Skin epidermis (tissue), 12 donors: ENCODE results near the gene GRIN3B.

Experiments used
- H3K27ac ChIP-seq, 21 experiments: fragments of 200-600 bp; sonication (generic) in 11 of 21; one replicate each; pipeline ENCODE4 v1.5.0; 2020; ENCODE audit warnings: mild to moderate bottlenecking in 3 of 21, inconsistent platforms in 2 of 21, moderate library complexity in 2 of 21
- H3K4me3 ChIP-seq, 7 experiments: fragments of 200-600 bp; sonication (generic) in 2 of 7; one replicate each; pipeline ENCODE4 v1.5.0; 2020; ENCODE audit warnings: inconsistent platforms in 2 of 7, mild to moderate bottlenecking in 2 of 7, moderate library complexity in 1 of 7

GRIN3B gene

DNA sequence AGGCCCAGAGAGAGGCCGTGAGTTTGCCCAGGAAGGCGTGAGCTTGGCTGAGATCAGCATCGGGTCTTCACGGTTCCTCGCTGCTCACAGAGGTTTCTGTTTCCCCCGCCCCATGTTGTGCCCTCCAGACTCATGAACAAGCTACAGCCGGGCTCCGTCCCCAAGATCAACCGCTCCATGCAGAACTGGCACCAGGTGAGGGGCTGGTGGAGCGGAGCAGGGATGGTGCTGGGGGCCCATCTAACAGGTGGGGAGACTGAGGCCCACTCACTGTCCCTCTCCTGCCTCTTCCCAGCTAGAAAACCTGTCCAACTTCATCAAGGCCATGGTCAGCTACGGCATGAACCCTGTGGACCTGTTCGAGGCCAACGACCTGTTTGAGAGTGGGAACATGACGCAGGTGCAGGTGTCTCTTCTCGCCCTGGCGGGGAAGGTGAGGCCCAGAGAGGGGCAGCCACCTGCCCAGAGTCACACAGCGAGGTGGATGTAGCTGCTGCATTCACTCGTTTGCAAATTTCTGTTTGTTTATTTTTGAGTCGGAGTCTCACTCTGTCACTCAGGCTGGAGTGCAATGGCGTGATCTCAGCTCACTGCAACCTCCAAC, 32.1 kb downstream of the GRIN3B start:
- no peak overlapping the region for H3K27ac ChIP-seq

DNA sequence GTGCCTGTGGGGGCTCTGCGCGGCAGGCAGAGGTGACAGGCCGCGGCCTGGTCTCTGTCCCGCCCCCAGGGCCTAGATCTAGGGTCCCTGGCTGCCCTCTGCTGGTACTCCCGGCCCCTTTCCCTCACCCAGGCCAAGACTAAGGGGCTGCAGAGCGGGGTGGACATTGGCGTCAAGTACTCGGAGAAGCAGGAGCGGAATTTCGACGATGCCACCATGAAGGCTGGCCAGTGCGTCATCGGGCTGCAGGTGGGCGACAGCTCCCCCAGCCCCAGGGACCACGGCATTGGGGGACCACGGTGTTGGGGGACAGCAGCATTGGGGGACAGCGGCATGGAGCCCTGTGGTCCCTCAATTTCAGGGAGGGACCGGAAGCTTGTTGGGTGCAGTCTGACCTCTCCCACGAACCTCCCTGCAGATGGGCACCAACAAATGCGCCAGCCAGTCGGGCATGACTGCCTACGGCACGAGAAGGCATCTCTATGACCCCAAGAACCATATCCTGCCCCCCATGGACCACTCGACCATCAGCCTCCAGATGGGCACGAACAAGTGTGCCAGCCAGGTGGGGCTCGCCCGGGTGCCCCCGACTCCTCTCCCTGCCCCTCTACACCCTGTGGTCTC, 35.9 kb downstream of the GRIN3B start:
- H3K4me3 ChIP-seq: no peak overlapping the region
- no peak overlapping the region for H3K27ac ChIP-seq

More for the DNA sequence above, 32.1 kb downstream of the GRIN3B start:
- H3K4me3 ChIP-seq: no peak overlapping the region

DNA sequence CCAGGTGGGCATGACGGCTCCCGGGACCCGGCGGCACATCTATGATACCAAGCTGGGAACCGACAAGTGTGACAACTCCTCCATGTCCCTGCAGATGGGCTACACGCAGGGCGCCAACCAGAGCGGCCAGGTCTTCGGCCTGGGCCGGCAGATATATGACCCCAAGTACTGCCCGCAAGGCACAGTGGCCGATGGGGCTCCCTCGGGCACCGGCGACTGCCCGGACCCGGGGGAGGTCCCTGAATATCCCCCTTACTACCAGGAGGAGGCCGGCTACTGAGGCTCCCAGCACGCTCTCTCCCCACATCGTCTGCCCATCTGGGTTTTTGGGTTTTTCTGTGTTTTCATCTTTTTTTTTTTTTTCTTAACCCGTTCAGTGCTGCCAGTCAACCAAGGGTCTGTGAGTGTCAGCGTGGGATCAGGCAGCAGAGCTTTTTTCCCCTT, 37.4 kb downstream of the GRIN3B start:
- no peak overlapping the region for H3K4me3 ChIP-seq
- peak overlapping the region in 16 of 21 experiments; percentile 34 to 92 (median 72) for H3K27ac ChIP-seq

DNA sequence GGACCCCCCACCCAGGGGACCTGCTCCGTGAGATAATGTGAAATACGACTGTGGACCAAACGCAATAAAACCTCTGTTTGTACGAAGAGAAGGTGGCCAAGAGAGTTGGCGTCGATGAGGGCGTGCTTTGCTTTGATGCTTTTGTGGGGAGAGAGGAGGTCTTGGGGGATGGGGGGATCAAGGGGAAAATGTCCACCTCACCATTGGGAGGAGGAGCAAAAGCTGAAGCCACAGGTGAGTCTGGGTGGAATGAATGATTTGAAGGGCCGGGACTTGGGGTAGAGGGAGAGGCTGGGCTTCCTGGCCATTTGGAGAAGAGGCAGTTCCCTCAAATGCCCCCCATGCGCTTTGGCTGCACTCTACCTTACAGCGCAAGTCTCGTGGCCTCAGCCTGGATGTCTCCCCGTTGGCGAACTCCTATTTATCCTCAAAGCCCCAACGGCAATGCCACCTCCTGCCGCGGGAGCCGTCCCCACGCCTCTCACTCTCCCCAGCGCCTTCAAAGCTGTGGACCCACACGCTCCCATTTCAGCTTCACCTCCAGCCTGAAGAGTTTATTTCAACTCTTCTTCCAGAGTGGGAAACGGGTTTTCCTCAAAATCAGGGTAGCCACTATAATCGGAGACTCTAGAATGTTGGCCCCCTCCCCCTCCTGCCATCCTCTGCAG, 38.9 kb downstream of the GRIN3B start:
- Histone ChIP-seq H3K4me3 (peak overlapping the region in 5 of 7 experiments; percentile 35 to 57 (median 46)), H3K27ac (peak overlapping the region in 13 of 21 experiments; percentile 17 to 87 (median 71))

DNA sequence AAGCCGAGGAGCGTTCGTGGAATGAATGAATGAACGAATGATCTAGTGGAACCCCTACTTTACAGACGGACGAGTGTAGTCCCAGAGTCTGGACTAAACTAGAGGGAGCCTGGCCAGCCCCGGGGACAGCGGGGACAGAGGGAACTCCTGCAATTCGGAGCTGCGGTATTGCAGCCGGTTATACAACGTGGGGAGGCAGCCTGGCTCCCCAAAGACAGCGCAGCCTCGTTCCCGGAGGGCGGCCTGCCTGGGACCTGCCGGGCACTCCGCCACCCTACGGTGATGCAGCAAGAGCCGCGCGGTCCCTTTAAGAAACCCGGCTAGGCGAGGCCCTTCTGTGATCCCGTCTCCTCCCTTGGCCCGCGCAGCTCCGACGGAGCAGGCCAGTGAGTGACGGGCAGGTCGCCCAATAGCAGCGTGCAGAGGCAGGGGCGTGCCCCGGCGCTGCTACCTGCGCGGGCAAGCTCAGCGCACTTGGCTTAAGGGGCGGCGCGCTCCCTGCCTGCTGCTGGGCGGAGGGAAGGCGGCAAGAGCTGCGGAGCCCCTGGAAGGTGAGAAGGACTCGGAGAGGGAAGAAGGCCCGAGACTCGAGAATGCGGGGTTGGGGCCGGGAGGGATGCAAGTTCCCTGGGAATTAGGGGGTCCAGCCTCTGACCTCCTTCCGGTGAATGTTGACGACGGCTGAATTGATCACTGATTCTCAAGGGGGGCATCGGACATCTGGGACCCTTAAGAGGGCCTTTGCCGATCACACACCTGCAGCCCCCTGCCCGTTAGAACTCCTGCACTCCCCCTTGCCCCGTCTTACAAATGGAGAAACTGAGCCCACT, 39.6 kb downstream of the GRIN3B start, which contains the start of gene ABCA7:
Gene ABCA7 (plus strand): TSS at position 462 of the 830 bp plus-strand sequence. CDS start 1,255 bp downstream, outside the sequence.
- Histone ChIP-seq H3K4me3 (peak within 1 kb of the TSS; percentile 35 to 60 (median 47)), H3K27ac (peak within 1 kb of the TSS in 20 of 21 experiments; percentile 19 to 87 (median 66))

DNA sequence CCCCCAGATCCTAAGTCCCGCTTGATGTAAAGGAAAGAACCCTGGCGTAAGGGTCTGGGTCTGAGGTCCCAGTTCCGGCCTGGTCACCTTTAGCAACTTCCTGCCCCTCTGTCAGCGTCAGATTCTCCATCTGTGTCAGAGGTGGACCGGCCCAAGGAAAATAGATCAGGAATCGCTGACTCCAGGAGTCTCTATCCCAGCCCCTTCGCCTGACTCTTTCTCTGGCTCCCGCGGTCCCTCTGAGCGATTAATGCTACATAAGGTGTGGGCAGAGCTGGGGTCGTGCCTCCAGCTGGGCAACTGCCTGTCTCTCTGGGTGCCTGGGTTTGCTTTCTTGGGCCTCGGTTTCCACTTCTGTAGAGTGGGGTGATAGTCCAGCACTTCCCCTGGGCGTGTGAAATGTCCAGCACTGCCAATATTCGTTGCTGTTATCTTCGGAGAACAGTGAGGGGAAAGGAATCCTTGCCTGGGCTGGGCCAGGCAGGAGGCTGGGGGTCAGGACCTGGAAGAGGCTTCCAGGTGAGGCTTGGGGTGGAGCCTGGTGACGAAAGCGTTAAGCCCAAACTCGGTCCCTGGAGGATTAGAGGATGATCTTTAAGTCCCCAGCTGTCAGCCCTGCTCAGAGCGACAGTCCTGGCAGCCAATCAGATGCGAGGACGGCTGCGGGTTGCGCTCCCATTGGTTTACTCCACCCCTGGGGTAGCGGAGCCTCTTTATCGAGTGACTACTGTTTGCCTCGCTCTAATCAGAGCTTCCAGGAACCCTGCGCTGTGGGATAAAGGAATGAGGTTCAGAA, 40.5 kb downstream of the GRIN3B start:
- peak overlapping the region; percentile 35 to 60 (median 47) for H3K4me3 ChIP-seq
- H3K27ac ChIP-seq: peak overlapping the region in 20 of 21 experiments; percentile 19 to 87 (median 68)

DNA sequence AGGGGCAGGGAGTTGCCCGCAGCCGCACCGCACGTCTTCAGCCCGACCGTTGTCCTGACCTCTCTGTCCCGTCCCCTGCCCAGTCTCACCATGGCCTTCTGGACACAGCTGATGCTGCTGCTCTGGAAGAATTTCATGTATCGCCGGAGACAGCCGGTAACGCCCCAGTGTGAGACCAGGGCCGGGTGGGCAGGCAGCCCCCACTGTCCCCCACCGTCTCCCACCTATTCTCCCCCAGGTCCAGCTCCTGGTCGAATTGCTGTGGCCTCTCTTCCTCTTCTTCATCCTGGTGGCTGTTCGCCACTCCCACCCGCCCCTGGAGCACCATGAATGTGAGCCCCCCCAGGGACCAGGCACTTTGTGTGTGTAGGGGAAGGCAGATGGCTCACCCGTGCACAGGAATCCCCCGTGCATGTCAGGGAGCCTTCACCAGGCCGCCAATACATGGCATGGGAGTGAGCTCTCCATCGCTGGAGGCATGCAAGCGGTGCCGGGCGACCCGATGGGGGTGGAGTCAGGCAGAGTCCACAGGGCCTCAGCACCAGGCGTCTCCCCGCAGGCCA, 41.1 kb downstream of the GRIN3B start:
- peak overlapping the region in 14 of 21 experiments; percentile 6 to 87 (median 63) for H3K27ac ChIP-seq
- peak overlapping the region; percentile 35 to 60 (median 47) for H3K4me3 ChIP-seq

DNA sequence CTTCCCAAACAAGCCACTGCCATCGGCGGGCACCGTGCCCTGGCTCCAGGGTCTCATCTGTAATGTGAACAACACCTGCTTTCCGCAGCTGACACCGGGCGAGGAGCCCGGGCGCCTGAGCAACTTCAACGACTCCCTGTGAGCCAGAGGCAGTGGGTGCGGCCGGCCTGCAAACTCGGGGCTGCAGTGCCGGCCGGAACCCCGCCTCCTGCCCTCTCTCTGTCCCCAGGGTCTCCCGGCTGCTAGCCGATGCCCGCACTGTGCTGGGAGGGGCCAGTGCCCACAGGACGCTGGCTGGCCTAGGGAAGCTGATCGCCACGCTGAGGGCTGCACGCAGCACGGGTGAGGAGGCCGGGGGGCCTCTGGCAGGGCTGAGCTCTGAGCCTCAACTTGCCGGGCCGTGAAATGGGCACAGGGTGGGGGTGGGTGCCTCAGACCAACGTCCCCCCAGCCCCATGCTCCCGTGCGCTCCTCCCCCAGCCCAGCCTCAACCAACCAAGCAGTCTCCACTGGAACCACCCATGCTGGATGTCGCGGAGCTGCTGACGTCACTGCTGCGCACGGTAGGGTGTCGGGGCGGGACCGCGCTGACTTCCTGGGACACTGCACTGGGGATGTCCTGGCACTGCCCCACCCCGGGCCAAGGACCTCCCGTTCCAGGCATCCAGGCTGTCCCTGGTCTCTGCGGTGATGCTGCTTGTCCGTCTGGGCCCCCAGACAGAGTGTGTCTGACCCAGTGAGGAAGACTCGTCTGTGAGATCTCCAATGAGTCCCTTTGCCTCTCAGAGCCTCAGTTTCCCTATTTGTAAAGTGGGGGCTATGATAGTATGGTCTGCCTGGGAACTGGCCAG, 41.8 kb downstream of the GRIN3B start:
- H3K27ac ChIP-seq: peak overlapping the region in 15 of 21 experiments; percentile 39 to 86 (median 69)
- H3K4me3 ChIP-seq: peak overlapping the region in 4 of 7 experiments; percentile 2 to 60 (median 26)

DNA sequence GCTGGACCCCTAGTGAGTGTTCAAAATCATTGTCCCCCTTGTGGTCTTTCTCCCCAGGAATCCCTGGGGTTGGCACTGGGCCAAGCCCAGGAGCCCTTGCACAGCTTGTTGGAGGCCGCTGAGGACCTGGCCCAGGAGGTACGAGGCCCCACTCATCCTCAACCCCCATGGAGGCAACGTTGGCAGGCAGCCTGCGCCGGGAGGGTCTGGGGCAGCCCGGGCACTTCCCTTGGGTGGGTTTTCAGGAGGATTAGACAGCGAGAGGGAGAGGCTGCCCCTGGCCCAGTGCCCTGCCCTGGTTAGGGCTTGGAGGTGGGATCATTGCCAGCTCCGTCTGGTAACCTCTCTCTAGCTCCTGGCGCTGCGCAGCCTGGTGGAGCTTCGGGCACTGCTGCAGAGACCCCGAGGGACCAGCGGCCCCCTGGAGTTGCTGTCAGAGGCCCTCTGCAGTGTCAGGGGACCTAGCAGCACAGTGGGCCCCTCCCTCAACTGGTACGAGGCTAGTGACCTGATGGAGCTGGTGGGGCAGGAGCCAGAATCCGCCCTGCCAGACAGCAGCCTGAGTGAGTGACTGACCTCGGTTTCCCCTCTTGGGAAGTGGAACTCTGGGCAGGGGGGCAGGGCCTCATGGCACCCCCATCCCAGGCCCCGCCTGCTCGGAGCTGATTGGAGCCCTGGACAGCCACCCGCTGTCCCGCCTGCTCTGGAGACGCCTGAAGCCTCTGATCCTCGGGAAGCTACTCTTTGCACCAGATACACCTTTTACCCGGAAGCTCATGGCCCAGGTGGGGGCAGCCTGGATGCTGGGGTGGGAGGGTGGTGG, 42.7 kb downstream of the GRIN3B start:
- Histone ChIP-seq H3K27ac (peak overlapping the region in 13 of 21 experiments; percentile 14 to 86 (median 71)), H3K4me3 (peak overlapping the region in 2 of 7 experiments; percentile 47 to 60)

DNA sequence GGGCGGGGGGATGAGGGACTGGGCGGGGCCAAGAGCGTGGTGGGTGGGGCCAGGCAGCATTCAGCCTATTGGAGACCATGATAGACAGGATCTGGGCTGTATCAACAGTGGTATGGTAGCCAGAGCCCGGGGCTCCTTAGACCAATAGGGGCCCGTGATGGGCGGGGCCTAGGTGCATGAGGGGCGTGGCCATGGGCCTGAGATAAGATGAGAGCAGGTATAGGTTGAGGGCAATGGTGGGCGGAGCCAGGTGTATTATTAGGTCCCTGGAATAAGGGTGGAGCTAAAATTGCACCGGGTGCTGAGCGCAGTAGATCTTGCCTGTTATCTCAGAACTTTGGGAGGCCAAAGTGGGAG, 45.0 kb downstream of the GRIN3B start:
- H3K27ac ChIP-seq: no peak overlapping the region
- H3K4me3 ChIP-seq: no peak overlapping the region

DNA sequence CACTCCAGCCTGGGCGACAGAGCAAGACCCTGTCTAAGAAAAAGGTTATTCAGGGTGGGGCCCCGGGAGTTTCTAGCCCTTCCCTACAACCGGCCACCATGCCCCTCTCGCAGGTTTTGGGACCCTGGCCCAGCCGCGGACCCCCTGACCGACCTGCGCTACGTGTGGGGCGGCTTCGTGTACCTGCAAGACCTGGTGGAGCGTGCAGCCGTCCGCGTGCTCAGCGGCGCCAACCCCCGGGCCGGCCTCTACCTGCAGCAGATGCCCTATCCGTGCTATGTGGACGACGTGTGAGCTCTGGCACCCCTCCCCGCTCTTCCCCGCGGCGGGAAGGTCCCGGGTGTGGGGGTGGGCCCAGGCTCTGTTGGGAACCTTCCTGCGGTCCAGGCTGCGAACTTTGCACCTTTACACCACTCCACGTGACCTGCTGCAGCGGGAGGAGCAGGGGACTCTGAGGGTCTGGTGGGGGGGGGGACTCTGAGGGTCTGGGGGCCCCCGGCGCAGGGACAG, 46.0 kb downstream of the GRIN3B start:
- Histone ChIP-seq H3K4me3 (no peak overlapping the region), H3K27ac (no peak overlapping the region)

DNA sequence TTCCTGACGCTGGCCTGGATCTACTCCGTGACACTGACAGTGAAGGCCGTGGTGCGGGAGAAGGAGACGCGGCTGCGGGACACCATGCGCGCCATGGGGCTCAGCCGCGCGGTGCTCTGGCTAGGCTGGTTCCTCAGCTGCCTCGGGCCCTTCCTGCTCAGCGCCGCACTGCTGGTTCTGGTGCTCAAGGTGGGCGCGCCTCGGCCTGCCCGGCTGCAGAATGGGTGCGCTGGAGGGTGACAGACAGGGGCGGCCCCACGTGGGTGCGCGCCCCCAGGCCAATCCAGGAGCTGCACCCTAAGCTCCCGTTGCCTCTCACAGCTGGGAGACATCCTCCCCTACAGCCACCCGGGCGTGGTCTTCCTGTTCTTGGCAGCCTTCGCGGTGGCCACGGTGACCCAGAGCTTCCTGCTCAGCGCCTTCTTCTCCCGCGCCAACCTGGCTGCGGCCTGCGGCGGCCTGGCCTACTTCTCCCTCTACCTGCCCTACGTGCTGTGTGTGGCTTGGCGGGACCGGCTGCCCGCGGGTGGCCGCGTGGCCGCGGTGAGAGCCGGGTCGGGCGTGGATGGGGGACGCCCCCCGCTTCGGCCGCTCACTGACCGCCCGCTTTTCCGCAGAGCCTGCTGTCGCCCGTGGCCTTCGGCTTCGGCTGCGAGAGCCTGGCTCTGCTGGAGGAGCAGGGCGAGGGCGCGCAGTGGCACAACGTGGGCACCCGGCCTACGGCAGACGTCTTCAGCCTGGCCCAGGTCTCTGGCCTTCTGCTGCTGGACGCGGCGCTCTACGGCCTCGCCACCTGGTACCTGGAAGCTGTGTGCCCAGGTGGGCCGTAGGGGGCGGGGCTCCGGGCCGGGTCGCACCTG, 46.8 kb downstream of the GRIN3B start:
- peak overlapping the region in 3 of 21 experiments; percentile 6 to 42 (median 25) for H3K27ac ChIP-seq
- H3K4me3 ChIP-seq: no peak overlapping the region

DNA sequence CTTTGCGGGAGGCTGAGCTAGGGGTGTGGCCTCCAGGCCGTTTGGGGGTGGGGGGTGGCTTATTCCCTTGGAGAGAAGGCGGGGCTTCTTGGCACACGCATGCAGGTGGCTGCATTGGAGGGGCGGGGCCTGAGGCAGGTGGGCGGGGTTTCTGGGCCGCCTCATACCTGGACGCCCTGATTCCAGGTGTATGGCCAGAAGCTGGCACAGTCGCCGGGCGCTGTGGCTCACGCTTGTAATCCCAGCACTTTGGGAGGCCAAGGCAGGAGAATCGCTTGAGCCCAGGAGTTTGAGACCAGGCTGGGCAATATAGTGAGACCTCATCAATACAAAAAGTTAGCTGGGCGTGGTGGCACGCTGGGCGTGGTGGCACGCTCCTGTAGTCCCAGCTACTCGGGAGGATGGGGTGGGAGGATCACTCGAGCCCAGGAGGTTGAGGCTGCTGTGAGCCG, 47.5 kb downstream of the GRIN3B start:
- Histone ChIP-seq H3K4me3 (no peak overlapping the region), H3K27ac (peak overlapping the region in 2 of 21 experiments; percentile 25 to 42)

DNA sequence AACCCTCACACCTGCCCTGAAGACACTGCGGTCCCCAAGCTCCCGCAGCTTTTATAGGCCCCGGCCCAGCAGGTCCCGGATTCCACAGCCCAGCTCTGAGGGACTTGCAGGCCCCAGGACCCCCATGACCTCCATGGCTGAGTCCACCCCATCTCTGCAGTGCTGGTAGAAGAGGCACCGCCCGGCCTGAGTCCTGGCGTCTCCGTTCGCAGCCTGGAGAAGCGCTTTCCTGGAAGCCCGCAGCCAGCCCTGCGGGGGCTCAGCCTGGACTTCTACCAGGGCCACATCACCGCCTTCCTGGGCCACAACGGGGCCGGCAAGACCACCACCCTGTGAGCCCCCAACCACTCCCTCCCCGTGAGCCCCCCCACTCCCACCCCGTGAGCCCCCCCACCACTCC, 48.9 kb downstream of the GRIN3B start:
- H3K4me3 ChIP-seq: no peak overlapping the region
- no peak overlapping the region for H3K27ac ChIP-seq

DNA sequence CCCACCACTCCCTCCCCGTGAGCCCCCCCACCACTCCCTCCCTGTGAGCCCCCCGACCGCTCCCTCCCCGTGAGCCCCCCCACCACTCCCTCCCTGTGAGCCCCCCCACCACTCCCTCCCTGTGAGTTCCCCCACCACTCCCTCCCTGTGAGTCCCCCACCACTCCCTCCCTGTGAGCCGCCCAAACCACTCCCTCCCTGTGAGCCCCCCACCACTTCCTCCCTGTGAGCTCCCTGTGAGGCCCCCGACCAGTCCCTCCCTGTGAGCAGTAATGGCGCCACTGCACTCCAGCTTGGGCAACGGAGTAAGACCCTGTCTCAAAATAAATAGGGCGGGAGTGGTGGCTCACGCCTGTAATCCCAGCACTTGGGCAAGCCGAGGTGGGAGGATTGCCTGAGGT, 49.6 kb downstream of the GRIN3B start:
- Histone ChIP-seq H3K27ac (no peak overlapping the region), H3K4me3 (no peak overlapping the region)
